H9 (cell line): ENCODE results near the gene MGRN1. TPM values are rescaled to one million over a fixed set of nuclear protein-coding genes. Genes with fewer than 3 reads are reported as not detected.

Experiments
- DNase-seq: peaks from one replicate; pipeline ENCODE4 v3.0.0-alpha.2; 2017
- H2AFZ ChIP-seq: one replicate; pipeline ENCODE4 v1.6.1; 2013; ENCODE audit warnings: mild to moderate bottlenecking, low read length, control low read depth, moderate library complexity
- H2AK5ac ChIP-seq: 2 replicates; pipeline ENCODE4 v1.6.1; 2013; ENCODE audit warnings: low read length, control low read depth, mixed read lengths; ENCODE audit not compliant: insufficient read length
- H2BK120ac ChIP-seq: one replicate; pipeline ENCODE4 v1.6.1; 2013; ENCODE audit warnings: low read depth, mild to moderate bottlenecking, low read length, control low read depth, inconsistent platforms; ENCODE audit not compliant: poor library complexity, severe bottlenecking
- H2BK12ac ChIP-seq: 2 replicates; pipeline ENCODE4 v1.6.1; 2013; ENCODE audit warnings: low read length, control low read depth, mixed read lengths, low read depth; ENCODE audit not compliant: insufficient read length
- H2BK15ac ChIP-seq: 2 replicates; pipeline ENCODE4 v1.6.1; 2013; ENCODE audit warnings: low read depth, low read length, control low read depth
- H2BK20ac ChIP-seq: one replicate; pipeline ENCODE4 v1.6.1; 2013; ENCODE audit warnings: low read depth, mild to moderate bottlenecking, low read length, control low read depth, inconsistent platforms; ENCODE audit not compliant: poor library complexity, severe bottlenecking
- H2BK5ac ChIP-seq: 2 replicates; pipeline ENCODE4 v1.6.1; 2013; ENCODE audit warnings: low read length, control low read depth, mixed read lengths; ENCODE audit not compliant: insufficient read length
- H3K14ac ChIP-seq: 2 replicates; pipeline ENCODE4 v1.6.1; 2013; ENCODE audit warnings: low read length, control low read depth; ENCODE audit not compliant: insufficient read depth
- H3K18ac ChIP-seq: 2 replicates; pipeline ENCODE4 v1.6.1; 2013; ENCODE audit warnings: low read depth, mild to moderate bottlenecking, mixed read lengths, low read length, control low read depth; ENCODE audit not compliant: insufficient read length
- H3K23ac ChIP-seq: 2 replicates; pipeline ENCODE4 v1.6.1; 2013; ENCODE audit warnings: low read length, control low read depth, mixed read lengths, low read depth; ENCODE audit not compliant: insufficient read length
- H3K23me2 ChIP-seq: 2 replicates; pipeline ENCODE4 v1.6.1; 2013; ENCODE audit warnings: low read depth, mild to moderate bottlenecking, mixed read lengths, low read length, control low read depth; ENCODE audit not compliant: insufficient read length, poor library complexity, severe bottlenecking
- H3K27ac ChIP-seq: 2 replicates; pipeline ENCODE4 v1.5.1; 2013; ENCODE audit warnings: low read length, control low read depth, mixed read lengths, low read depth; ENCODE audit not compliant: insufficient read length
- H3K27me3 ChIP-seq: 2 replicates; pipeline ENCODE4 v1.6.1; 2013; ENCODE audit warnings: low read length, control low read depth, inconsistent platforms; ENCODE audit not compliant: insufficient read depth
- H3K4ac ChIP-seq: 2 replicates; pipeline ENCODE4 v1.6.1; 2013; ENCODE audit warnings: low read depth, mild to moderate bottlenecking, control low read depth, inconsistent platforms, low read length, moderate library complexity
- H3K4me1 ChIP-seq: 2 replicates; pipeline ENCODE4 v1.6.1; 2013; ENCODE audit warnings: low read length, control low read depth, inconsistent platforms; ENCODE audit not compliant: insufficient read depth
- H3K4me2 ChIP-seq: 2 replicates; pipeline ENCODE4 v1.6.1; 2013; ENCODE audit warnings: low read length, control low read depth, mixed read lengths; ENCODE audit not compliant: insufficient read length, insufficient read depth
- H3K56ac ChIP-seq: 2 replicates; pipeline ENCODE4 v1.6.1; 2013; ENCODE audit warnings: low read depth, mild to moderate bottlenecking, mixed read lengths, low read length, control low read depth; ENCODE audit not compliant: insufficient read length
- H3K79me1 ChIP-seq: 2 replicates; pipeline ENCODE4 v1.6.1; 2013; ENCODE audit warnings: low read depth, mild to moderate bottlenecking, moderate library complexity, low read length, control low read depth, inconsistent platforms; ENCODE audit not compliant: insufficient read depth, poor library complexity, severe bottlenecking
- H3K79me2 ChIP-seq: 2 replicates; pipeline ENCODE4 v1.6.1; 2013; ENCODE audit warnings: low read length, control low read depth, inconsistent platforms; ENCODE audit not compliant: insufficient read depth
- H3K9ac ChIP-seq: 2 replicates; pipeline ENCODE4 v1.6.1; 2013; ENCODE audit warnings: low read length, control low read depth, mixed read lengths; ENCODE audit not compliant: insufficient read length; ENCODE audit errors: extremely low read depth
- H3K9me3 ChIP-seq: one replicate; pipeline ENCODE4 v1.6.1; 2013; ENCODE audit warnings: low read depth, low read length, inconsistent platforms; ENCODE audit not compliant: control insufficient read depth
- H3T11ph ChIP-seq: one replicate; pipeline ENCODE4 v1.6.1; 2013; ENCODE audit warnings: mild to moderate bottlenecking, low read length, control low read depth, inconsistent platforms
- H4K20me1 ChIP-seq: one replicate; pipeline ENCODE4 v1.6.1; 2013; ENCODE audit not compliant: control insufficient read depth, insufficient read length, insufficient read depth
- H4K5ac ChIP-seq: 2 replicates; pipeline ENCODE4 v1.6.1; 2013; ENCODE audit warnings: low read depth, mild to moderate bottlenecking, mixed read lengths, low read length, control low read depth; ENCODE audit not compliant: insufficient read length
- H4K8ac ChIP-seq: replicated peaks from 2 replicates; pipeline ENCODE4 v1.6.1; 2013; ENCODE audit warnings: low read length, control low read depth, mixed read lengths, low read depth; ENCODE audit not compliant: insufficient read length
- H4K91ac ChIP-seq: 2 replicates; pipeline ENCODE4 v1.6.1; 2013; ENCODE audit warnings: low read depth, mild to moderate bottlenecking, moderate library complexity, mixed read lengths, low read length, control low read depth; ENCODE audit not compliant: insufficient read length
- H3K27ac Mint-ChIP-seq, 3 experiments: 2 replicates in 2 of 3; 3 replicates in 1 of 3; pipeline ENCODE4 v1.8.0; 2020 to 2021; ENCODE audit warnings: mixed read lengths in 3 of 3, mild to moderate bottlenecking in 1 of 3, moderate library complexity in 1 of 3
- H3K27me3 Mint-ChIP-seq: 2 replicates; pipeline ENCODE4 v1.8.0; 2021; ENCODE audit warnings: low read depth, mild to moderate bottlenecking, moderate library complexity, mixed read lengths
- H3K36me3 Mint-ChIP-seq, 3 experiments: 2 replicates in 2 of 3; 3 replicates in 1 of 3; pipeline ENCODE4 v1.8.0; 2020 to 2021; ENCODE audit warnings: low read depth in 3 of 3, mixed read lengths in 3 of 3; ENCODE audit not compliant: insufficient read depth in 1 of 3
- H3K4me1 Mint-ChIP-seq, 2 experiments: 2 replicates each; pipeline ENCODE4 v1.8.0; 2020; ENCODE audit warnings: mixed read lengths in 2 of 2
- H3K4me3 Mint-ChIP-seq, 2 experiments: 2 replicates in 1 of 2; 3 replicates in 1 of 2; pipeline ENCODE4 v1.8.0; 2020 to 2021; ENCODE audit warnings: mild to moderate bottlenecking in 2 of 2, mixed read lengths in 2 of 2, moderate library complexity in 1 of 2
- H3K9me3 Mint-ChIP-seq, 2 experiments: 2 replicates in 1 of 2; 3 replicates in 1 of 2; pipeline ENCODE4 v1.8.0; 2020; ENCODE audit warnings: mild to moderate bottlenecking in 2 of 2, mixed read lengths in 2 of 2, moderate library complexity in 1 of 2
- WGBS: extraction: QIAGEN DNeasy Blood & Tissue Kit; methylation state at CpG from one replicate; pipeline ENCODE4 v1.1.7; 2013; ENCODE audit warnings: missing lambda C conversion rate, low lambda C conversion rate, mixed read lengths; ENCODE audit not compliant: insufficient read length; ENCODE audit errors: extremely low coverage; 5-methylcytosine and 5-hydroxymethylcytosine counted together
- total RNA-seq: library from RNA; stranded (reverse); gene quantifications from 2 replicates; pipeline ENCODE4 v1.2.1, GENCODE V29; 2021
- TF ChIP-seq, protein P1 (sequence below): fragments of 200-600 bp; sonication (generic); conservative IDR thresholded peaks from 3 replicates; pipeline ENCODE4 v1.8.0; 2021; ENCODE audit warnings: antibody characterized with exemption, mild to moderate bottlenecking

Gene MGRN1
- total RNA-seq, 1 experiment from 2014 or later, result 91.6 TPM

DNA sequence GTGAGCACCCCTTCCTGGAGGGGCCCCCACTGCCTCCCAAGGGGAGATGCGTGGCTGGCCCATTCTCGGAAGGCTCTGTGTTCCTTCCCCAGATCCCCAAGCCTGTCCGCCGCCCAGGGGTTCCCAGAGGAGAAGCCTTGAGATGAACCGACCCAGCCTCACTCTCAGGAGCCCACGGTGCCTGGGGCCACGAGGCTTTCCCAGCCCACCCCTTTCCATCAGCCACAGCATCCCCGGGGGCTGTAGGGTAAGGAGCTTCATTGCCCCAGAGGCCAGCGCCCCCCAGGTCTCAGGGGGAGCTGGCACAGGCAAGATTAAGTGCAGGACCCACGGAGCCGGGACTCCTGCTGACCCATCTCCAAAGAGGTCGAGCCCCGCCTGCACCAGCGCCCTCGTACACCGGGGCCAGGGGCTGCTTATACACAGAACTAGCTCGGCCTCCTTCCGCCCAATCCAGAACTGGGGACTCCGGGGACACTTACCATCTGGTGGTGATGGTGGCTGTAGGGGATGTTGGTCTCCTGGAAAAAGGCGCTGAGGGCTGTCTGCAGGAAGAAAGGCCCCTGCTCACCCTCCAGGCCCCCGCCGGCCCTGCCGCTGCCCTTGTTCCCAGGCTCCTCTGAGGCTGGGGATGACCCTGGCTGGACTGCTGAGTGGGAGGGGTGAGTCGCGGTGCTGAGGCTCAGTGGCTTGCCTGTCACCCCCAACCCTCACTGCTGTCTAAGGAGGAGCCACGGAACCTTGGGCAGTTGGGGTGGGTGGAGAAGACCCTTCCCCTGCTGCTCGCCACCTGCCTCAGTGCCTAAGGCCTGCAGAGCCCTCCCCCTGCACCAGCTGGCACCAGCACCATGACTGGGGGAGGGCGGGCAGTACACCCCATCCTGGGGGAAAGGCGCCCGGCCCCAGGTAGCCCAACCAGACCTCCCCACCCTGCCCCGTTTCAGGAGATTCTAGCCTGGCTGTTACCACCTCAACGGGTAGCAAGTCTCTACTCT, 14.3 kb upstream of the MGRN1 start:
- H4K5ac ChIP-seq, result no peak overlapping the region
- WGBS, result no CpG with 5 or more reads among the region's 32 CpGs
- Mint-ChIP-seq H3K36me3 (peaks cover 0 to 27% (median 6%) of the 10 kb centered on the region in 3 experiments; a peak in 4 of 7 replicates), H3K27me3 (no peaks in the 10 kb centered on the region), H3K27ac (peak overlapping the region in 1 of 3 experiments; percentile 65; a peak in 1 of 7 replicates), H3K4me3 (no peak overlapping the region), H3K4me1 (peaks cover 10 to 14% of the 10 kb centered on the region in 2 experiments), H3K9me3 (no peaks in the 10 kb centered on the region)
- no peaks in the 10 kb centered on the region for H3K4me1 ChIP-seq
- no peak overlapping the region for H2BK12ac ChIP-seq
- H3K79me2 ChIP-seq, result peaks cover 20% of the 10 kb centered on the region; the same call in 1 of the 2 replicates
- H3K79me1 ChIP-seq, result peaks cover 7% of the 10 kb centered on the region
- H4K91ac ChIP-seq, result no peak overlapping the region
- H3K14ac ChIP-seq, result no peak overlapping the region; the same call in 1 of the 2 replicates
- no peak overlapping the region for H2BK20ac ChIP-seq
- H3K23me2 ChIP-seq, result peaks cover 8% of the 10 kb centered on the region
- H3K27ac ChIP-seq, result no peak overlapping the region
- H2AFZ ChIP-seq, result no peak overlapping the region
- no peak for DNase-seq
- TF ChIP-seq, protein P1, sequence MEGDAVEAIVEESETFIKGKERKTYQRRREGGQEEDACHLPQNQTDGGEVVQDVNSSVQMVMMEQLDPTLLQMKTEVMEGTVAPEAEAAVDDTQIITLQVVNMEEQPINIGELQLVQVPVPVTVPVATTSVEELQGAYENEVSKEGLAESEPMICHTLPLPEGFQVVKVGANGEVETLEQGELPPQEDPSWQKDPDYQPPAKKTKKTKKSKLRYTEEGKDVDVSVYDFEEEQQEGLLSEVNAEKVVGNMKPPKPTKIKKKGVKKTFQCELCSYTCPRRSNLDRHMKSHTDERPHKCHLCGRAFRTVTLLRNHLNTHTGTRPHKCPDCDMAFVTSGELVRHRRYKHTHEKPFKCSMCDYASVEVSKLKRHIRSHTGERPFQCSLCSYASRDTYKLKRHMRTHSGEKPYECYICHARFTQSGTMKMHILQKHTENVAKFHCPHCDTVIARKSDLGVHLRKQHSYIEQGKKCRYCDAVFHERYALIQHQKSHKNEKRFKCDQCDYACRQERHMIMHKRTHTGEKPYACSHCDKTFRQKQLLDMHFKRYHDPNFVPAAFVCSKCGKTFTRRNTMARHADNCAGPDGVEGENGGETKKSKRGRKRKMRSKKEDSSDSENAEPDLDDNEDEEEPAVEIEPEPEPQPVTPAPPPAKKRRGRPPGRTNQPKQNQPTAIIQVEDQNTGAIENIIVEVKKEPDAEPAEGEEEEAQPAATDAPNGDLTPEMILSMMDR, result no peak
- no peak overlapping the region; the same call in 1 of the 2 replicates for H3K4ac ChIP-seq
- no peak overlapping the region for H2BK5ac ChIP-seq
- no peak overlapping the region for H3K56ac ChIP-seq
- H4K20me1 ChIP-seq, result no peaks in the 10 kb centered on the region
- no peak overlapping the region for H4K8ac ChIP-seq
- no peaks in the 10 kb centered on the region for H3K9me3 ChIP-seq
- H3T11ph ChIP-seq, result no peak overlapping the region
- H2BK120ac ChIP-seq, result no peak overlapping the region
- no peak overlapping the region for H3K4me2 ChIP-seq
- H3K18ac ChIP-seq, result no peak overlapping the region
- H3K23ac ChIP-seq, result no peak overlapping the region
- H3K9ac ChIP-seq, result no peak overlapping the region
- H2BK15ac ChIP-seq, result no peak overlapping the region
- H3K27me3 ChIP-seq, result no peaks in the 10 kb centered on the region
- no peak overlapping the region for H2AK5ac ChIP-seq
